HG02623 (cell line): ENCODE measurements around the gene GLG1.
A peak's percentile ranks its signal among the peaks of the same experiment; 100 is the strongest.
"Not testable (repeated sequence)": the region's sequence is repeated elsewhere in the genome, so short reads cannot be mapped to it uniquely, and the experiment has no call there.

Experiments used
- ATAC-seq: cut with Tn5 transposase; IDR thresholded peaks from one replicate; pipeline ENCODE4 v1.9.1; 2021; ENCODE audit warnings: moderate library complexity; ENCODE audit not compliant: unreplicated experiment

Gene GLG1

DNA sequence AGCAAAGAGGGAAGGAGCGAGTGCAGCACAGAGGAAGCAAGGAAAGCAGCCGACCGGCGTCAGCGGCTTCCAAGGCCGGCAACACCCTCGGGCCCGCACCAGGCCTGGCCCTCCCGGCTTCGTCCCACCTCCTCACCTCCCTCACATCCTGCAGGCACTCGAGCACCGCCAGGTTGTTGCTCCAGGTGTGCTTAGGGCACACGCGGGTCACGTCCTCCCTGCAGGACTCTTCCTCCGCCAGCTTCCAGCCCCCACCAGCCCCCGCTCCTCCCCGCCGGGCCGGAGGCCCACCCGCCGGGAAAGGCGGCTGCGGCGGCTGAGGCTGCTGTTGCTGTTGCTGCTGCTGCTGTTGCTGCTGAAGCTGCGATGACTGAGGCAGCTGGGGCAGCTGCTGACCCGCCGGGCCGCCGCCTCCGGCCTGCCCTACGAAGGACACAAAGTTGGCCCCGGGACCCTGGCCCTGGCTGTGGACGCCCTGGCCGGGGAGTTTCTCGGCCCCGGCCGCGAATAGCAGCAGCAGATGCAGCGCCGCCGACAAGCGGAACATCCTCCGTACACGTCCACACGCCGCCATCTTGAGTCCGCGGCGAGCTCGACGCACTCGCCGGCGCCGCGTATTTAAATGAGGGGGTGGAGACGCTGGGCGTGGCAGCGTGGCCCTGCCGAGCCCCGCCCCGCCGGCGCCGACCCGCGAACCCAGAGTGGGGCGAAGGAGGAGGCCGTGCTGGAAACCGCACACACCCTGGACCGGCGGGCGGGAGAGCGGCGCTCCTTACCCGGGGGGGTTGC lies at the start of gene GLG1:
Gene GLG1, minus strand, starts transcription at position 594 of the 789 bp plus-strand sequence. Its CDS starts 20 bp downstream, at position 574.
- ATAC-seq: peak; percentile 93

DNA sequence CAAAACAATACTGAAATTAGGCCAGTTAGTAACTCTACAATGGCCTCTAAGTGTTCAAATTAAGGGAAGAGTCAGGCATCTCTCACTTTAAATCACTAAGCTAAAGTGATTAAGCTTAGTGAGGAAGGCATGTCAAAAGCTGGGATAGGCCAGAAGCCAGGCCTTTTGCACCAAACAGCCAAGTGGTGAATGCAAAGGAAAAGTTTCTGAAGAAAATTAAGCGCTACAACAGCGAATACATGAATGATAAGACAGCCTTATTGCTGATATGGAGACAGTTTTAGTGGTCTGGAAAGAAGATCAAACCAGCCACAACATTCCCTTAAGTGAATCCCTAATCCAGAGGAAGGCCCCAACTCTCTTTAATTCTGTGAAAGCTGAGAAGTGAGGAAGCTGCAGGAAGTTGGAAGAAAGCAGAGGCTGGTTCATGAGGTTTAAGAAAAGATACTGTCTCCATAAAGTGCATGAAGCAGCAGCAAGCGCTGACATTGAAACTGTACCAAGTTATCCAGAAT lies 47.7 kb upstream of the GLG1 start:
- ATAC-seq: no peak

DNA sequence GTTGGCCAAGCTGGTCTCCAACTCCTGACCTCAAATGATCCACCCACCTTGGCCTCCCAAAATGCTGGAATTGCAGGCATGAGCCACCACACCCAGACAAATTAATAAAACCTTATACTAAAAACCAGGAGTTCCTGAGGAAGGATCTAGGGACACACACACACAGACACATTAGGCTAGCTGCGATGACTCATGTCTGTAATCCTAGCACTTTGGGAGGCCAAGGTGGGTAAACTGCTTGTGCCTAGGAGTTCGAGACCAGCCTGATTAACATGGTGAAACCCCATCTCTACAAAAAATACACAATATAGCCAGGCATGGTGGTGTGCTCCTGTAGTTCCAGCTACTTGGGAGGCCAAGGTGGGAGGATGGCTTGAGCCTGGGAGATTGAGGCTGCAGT lies 46.0 kb upstream of the GLG1 start:
- not testable (repeated sequence) for ATAC-seq

DNA sequence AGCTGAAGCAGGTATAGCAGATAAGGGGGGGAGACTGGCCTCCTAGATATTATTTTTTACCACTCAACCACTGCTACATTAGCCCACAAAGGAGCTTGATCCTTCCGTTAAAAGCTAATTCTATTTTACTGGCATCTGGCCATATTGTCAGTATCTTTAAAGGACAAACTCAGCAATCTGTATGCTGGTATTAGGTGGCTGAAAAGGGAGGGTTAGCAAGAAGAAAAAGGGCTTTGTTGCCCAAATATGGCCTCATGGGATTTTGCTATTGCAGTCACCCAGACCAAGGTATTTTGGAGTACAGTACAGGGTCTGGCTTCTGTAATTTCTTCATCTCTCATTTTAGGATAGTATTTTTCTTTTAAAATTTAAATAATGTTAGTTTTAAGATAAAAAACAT lies 45.3 kb upstream of the GLG1 start:
- ATAC-seq: no peak

DNA sequence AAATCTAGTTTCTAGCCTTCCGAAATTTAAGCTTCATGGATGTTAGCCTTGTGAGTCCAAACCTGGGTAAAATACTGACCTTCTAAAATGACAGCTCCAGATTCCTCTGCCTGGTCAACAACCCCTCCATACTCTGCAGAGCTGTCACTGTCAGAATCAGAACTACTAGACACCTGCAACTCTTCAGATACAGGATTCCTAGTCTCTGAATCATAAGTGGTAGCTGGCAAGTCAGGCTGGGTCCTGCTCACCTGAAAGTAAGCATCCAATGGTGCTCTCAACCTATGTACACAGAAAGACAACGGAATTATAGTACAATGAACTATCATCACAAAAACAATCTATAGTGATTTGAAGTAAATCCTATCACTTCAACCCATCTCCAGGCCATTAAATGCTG lies 44.9 kb upstream of the GLG1 start:
- no peak for ATAC-seq

DNA sequence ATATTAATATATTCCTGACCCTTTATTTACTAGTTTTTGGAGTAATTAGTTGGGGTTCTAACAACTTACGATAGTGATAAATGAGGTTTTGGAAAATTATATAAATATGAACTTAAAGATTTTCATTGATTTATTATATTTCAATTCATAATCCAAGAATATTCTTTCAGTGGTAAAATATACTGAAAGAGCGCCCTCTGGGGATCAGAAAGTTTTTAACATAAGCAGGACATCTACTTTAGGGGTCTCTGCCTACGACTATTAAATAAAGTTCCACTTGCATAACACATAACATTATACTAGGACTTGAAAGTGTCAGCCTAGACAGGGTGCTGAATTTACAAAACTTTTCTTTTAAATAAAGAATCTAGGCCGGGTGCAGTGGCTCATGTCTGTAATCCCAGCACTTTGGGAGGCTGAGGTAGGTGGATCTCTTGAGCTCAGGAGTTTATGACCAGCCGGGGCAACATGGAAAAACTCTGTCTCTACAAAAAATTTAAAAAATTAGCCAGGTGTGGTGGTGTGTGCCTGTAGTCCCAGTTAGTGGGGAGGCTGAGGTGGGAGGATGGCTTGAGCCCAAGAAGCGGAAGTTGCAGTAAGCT lies 44.2 kb upstream of the GLG1 start:
- no peak for ATAC-seq

DNA sequence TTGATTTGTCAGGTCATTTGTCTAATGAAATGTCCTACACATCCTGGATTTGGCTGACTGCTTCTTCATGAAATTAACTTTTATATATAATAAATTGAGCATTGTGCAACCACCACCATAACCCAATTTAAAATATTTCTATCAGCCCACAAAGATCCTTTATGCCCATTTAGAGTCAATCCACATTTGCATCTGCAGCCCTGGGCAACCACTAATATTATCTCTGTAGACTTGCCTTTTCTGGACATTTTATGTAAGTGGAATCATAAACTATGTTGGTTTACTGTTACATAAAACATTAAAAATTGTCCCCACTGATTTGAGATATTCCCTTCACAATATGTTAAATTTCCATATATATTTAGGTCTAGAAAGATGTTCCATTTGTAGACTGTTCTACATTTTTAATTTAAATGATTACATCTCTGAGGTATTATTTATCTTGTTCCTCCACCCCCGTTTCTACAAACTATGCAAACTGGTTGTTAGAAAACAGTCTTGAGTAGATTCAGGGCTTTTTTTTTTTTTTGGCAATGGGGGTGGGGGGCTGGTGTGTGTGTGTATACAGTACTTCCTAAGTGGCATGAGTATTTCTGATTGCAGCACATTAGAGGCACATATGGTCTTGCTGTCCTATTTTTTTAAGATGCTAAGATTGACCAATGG lies 43.1 kb upstream of the GLG1 start:
- ATAC-seq: no peak

DNA sequence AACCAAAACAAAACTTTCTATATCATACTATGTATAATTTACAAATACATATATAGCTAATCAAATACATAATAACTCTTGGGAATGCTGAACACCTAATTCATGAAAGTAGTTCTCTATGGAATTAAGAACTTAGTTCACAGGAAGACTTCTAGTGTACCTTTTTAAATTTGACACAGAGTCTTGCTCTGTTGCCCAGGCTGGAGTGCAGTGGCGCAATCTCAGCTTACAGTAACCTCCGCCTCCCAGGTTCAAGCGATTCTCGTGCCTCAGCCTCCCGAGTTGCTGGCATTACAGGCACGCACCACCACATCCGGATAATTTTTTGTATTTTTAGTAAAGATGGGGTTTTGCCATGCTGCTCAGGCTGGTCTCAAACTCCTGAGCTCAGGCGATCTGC lies 35.1 kb upstream of the GLG1 start:
- ATAC-seq: no peak

DNA sequence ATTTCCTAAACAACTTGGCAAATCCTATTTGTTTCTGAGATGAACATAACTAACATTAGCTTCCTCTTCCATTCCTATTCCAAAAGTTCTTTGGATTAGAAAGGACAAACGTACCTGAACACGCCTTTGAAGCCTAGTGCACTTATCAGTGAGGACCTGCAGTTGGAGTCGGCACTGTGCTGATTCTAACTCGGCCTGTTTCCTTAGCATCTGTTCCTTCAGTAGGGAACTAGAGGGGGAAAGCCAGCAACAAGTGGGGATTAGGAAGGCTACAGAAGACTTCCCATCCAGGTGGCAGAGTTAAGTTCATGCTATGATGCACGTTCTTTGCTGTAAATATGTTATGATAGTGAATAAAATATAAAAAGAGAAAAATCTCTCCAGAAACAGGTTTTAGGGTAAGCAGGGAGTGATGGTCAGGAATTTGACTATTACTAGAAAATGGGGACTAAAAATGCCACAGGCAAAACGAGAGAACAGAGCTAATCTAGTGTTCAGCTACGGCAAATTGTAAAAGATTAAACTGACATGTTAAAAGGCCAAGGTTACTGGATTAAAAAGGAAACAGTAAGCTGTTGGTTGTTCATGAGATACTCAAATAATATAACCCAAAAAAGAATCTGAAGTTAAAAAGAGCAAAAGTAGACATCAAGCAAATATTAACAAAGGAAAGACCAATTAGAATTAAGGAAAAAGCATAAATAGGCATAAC lies 31.0 kb upstream of the GLG1 start:
- no peak for ATAC-seq

DNA sequence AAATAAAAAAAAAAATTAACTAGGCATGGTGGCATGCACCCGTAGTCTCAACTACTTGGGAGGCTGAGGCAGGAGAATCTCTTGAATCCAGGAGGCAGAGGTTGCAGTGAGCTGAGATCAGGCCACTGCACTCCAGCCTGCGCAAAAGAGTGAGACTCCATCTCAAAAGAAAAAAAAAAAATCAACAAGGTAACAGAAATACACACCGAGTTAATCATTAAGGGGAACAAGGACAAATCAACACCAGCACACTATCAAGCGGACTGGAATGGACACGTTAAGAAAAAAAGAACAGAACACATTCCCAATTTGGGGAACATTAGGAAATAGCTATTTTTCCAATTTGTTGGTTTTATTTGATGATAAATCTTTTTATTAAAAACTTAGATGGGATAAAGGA lies 28.4 kb upstream of the GLG1 start:
- ATAC-seq: no peak

DNA sequence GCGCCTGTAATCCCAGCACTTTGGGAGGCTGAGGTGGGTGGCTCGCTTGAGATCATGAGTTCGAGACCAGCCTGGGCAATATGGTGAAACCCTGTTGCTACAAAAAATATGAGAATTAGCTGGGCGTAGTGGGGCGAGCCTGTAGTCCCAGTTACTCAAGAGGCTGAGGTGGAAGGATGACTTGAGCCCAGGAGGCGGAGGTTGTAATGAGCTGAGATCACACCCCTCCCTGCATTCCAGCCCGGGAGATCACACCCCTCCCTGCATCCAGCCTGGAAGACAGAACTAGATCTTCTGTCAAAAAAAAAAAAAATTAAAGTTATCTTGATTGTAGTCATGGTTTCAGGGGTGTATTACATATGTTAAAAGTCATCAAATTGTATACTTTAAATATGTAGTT lies 26.8 kb upstream of the GLG1 start:
- ATAC-seq: no peak

DNA sequence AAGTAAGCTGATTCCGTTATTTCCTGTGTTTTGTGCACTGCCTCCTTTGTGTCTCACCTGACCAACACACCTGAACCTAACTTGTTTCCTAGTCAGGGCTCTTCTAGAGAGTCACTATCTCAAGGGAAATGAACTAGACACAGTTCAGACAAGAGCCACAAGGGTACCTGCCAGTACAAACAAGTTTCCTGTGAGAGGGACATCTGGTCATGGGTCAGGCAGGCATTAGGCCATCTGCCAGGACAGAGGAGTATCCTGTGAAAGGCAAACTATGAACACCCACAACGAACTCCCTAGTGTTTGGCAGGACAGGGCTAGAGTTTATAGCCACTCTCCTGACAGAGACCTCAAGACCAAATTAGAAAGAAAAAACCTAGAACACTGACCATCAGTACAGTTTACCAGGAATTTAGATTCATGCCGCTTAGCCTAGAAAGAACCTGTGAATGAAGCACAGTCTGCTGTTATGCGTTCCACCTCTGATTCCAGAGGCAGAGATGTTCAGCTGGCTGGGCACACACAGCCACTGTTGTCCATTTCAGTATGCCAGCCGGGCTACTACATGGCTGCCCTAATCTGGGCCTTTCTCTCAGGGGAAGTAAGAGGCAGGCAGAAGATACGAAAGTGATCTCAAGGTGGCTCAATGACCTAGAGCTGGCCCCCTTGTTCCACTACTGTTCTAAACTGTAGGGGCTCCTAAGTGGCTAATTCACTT lies 20.7 kb upstream of the GLG1 start:
- ATAC-seq: no peak

DNA sequence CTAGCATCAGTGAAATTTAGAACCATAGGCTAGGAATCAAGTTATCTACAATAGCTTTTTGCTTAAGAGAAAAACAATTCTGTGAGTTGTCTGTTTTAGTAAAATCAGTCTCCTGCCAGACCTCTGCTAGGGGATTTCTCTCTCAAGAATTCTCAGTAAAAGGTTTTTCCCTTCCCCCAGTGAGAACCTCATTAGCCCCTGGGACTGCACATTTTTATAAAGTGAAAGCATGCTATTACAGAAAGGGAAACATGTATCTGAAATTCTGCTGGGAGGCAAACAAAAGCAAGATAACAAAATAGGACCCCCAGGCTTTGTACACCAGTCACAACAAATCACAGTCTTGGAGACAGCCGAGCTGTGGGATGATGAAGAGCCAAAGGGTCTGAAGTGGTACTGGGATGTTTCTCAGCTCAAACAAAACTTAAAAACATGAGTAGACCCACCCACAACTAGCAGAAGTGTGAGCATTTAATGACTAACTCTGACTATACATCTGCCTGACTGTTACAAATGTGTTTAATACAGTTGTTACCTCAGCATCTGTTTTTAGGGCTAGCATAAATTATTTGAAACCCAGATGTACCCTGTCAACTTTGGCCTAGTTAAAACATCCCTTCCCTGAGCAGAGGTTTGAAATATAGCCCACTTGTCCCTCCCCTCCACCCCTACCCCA lies 20.0 kb upstream of the GLG1 start:
- peak; percentile 44 for ATAC-seq

DNA sequence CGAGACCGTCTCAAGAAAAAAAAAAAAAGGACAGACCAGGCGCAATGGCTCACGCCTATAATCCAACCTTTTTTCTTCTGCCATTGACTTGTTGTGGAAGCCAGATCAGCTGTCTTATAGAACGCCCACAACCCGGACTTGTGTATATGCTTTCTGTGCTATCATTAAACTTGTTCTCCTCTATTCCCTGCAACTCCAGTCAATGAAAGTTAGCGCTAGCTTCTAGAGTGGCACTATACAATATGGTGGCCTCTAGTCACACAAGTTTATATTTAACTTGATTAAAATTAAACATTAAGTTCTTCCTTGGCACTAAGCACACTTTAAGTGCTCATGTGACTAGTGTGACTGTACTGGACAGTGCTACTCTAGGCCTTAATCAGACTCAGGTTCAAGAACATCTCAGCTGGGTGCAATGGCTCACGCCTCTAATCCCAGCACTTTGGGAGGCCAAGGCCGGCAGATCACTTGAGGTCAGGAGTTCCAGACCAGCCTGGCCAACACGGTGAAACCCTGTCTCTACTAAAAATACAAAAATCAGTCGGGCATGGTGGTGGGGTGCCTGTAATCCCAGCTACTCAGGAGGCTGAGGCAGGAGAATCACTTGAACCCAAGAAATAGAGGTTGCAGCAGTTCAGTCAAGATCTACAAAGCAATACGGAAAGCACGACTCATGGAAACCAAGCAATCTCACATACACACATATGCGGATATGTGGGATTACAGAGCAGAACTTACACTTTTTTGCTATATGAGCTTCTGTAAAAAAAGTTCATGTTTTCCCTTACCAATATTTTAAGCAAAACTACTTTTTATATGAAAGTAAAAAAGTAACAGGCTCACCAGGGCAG lies 18.8 kb upstream of the GLG1 start:
- no peak for ATAC-seq

DNA sequence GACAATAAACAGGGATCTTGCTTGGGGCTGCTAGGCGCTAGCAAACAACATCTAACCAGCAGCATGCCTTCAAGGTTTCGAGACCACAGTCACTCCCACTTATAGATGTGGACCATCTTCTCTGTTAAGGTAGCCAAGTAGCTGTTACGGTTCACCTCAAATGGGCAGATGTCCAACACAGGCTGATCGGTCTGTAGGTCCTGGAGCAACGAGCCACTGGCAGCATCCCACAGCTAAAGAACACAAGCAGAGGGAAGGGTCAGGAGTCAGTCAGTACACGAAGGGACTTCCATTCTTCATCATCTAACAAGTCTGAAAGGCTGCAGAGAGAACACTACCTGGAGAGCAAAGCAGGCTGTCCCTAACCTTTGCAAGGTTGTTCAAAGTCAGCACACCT lies 16.9 kb upstream of the GLG1 start:
- ATAC-seq: no peak

DNA sequence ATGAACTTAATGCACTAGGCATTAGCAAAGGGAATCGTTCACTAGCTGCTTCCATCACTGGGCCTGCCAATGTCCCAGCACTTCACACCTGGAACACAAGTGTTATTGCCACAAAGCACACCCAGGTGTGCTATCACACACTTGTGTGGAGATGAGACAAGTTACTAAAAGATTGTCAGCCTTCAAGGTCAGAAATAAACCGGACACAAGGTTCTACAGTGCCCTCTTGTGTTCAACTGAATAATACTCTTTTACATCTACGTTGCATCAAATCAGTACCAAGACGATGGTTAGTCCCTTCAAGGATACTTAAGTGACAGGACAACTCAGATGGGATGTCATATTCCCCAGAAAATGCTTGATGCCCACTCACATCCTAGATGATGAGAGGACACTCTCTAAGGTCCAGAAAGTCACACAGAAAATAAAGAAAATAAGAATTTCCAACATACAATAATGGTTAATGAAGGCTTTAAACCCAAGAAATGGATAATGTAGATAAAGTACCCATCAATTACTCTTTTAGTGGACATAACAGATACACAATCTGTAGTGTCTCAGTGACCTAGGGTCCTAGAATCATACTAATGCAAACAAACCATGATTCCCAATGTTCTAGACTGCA lies 16.4 kb upstream of the GLG1 start:
- ATAC-seq: no peak

DNA sequence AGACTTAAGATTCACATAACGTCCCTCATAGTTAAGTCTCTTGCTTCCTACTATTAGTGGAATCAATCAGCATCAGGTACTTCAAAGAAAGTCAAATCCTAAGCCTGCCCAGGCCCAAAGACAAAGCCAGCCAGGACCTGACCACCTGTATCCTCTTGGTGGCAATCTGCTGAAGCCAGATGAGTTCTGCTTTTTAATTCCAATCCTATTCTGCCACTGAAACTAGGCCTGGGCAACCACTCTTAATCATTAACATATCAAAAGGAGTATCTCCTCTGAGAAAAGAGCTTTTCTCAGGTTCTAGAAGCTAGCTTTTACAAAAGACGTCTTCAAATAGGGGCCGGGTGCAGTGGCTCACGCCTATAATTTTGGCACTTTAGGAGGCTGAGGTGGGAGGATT lies 15.1 kb upstream of the GLG1 start:
- ATAC-seq: no peak

DNA sequence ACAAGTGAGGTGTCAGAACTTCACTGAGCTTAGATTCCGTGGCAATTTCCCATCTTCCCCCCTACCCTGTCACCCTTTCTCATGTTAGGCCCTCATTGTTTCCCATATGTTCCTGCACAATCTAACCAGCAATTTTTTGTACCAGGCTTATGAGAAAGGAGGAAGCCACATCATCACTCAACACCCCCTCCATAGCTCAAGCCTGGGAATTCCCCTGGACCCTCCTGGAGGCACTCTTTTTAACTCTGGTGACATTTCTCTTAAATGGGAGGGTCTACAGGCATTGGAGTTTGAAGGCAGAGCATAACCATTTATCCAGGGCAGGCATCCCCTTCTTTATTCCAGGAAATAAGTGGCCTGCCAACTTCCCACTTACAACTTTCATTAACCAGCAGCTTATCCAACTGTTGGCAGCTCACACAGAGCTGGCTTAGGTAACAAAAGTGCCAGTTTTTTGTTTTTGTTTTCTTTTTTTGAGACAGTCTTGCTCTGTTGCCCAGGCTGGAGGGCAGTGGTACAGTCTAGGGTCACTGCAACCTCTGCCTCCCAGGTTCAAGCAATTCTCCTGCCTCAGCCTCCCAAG lies 10.4 kb upstream of the GLG1 start:
- no peak for ATAC-seq
